Measurements from ENCODE around the gene INSC. TPM values are rescaled to one million over a fixed set of nuclear protein-coding genes. Genes with fewer than 3 reads are reported as not detected.

INSC gene
- total and polyA plus RNA-seq, 2 of the 13 experiments (the other 11 are each of a cell fraction or from before 2014, with no cell fraction given), result 0.09 TPM; not detected in 1

DNA sequence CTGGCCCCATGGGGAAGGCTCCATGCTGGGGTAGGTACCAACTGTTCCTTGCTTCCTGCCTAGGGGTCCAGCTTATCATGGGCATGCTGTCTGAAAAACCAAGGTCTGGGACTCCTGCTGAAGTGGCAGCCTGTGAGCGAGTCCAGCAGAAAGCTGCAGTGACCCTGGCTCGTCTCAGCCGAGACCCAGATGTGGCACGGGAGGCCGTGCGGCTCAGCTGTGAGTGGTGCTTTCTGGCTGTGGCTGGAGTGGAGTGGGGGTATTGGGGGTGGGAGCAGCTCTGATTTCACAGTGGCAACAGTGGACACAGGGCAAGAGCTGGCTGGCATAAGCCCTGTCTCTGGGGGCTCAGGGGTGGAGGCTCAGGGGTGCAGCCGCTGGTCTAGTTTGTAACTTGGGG, 124.1 kb downstream of the INSC start:
- Histone ChIP-seq H3K4me1 (ENCODE audit: insufficient read depth, low read length) (no peaks in the 10 kb centered on the region), H3K9ac (ENCODE audit: insufficient read depth, low read depth, low read length) (no peak overlapping the region), H3K27ac (ENCODE audit: extremely low read length, insufficient read depth, low read length) (no peak overlapping the region), H3K27me3 (ENCODE audit: control insufficient read depth in 1 of 2, insufficient read depth in 2 of 2, low read length in 2 of 2) (peaks cover 0 to 2% of the 10 kb centered on the region in 2 experiments; a peak in 1 of 5 replicates), H3K9me3 (ENCODE audit: low read length) (no peaks in the 10 kb centered on the region), H3K36me3 (replicated peaks in 1 of 2; ENCODE audit: control insufficient read depth in 1 of 2, insufficient read depth in 2 of 2, low read length in 2 of 2) (no peaks in the 10 kb centered on the region), H3K4me3 (replicated peaks in 1 of 3; ENCODE audit: insufficient read depth in 1 of 3, low read depth in 2 of 3, low read length in 3 of 3) (no peak overlapping the region), H3K4me2 (ENCODE audit: low read depth, low read length) (no peak overlapping the region), H3K79me2 (ENCODE audit: insufficient read depth, low read length) (no peaks in the 10 kb centered on the region), H2AFZ (ENCODE audit: low read length) (no peak overlapping the region), H4K20me1 (ENCODE audit: insufficient read depth, low read length) (no peaks in the 10 kb centered on the region)
- ChIA-PET CTCF (ENCODE audit: low intra/inter-chr PET ratio, low total read pairs) (no interaction called here), POLR2A (no interaction called here)
- FAIRE-seq (no peak), DNase-seq (ENCODE audit: low spot score) (no peak), ATAC-seq (no peak)
- in situ Hi-C loops (cut with HindIII; ENCODE audit: extremely low pct_ligation_motif_present, low pct_unique_long_range_greater_than_20kb), result no loop called here
- WGBS (ENCODE audit: low lambda C conversion rate), result 48% methylated on average over 4 of the region's 7 CpGs
- intact Hi-C loops (cut with micrococcal nuclease; ENCODE audit: unreplicated experiment), result no loop called here
- BruUV-seq (replicated peaks), result no TSS peak
- no peak for TF ChIP-seq MEIS2 (CRISPR knock-in tag; IDR thresholded peaks at IDR 0.05)
- TF ChIP-seq MEF2D (CRISPR knock-in tag; IDR thresholded peaks at IDR 0.05), result no peak
- no peak for TF ChIP-seq SRY (CRISPR knock-in tag; IDR thresholded peaks at IDR 0.05)
- TF ChIP-seq ZKSCAN5 (CRISPR knock-in tag; IDR thresholded peaks at IDR 0.05), result no peak
- TF ChIP-seq TOE1 (CRISPR knock-in tag; IDR thresholded peaks at IDR 0.05), result no peak
- no peak for TF ChIP-seq KDM4B (CRISPR knock-in tag; IDR thresholded peaks at IDR 0.05)
- TF ChIP-seq ZNF569 (CRISPR knock-in tag; IDR thresholded peaks at IDR 0.05; ENCODE audit: borderline replicate concordance), result no peak
- no peak for TF ChIP-seq MATR3 (CRISPR knock-in tag; IDR thresholded peaks at IDR 0.05)
- no peak for TF ChIP-seq ZNF160 (CRISPR knock-in tag; IDR thresholded peaks at IDR 0.05)
- TF ChIP-seq, protein P1, sequence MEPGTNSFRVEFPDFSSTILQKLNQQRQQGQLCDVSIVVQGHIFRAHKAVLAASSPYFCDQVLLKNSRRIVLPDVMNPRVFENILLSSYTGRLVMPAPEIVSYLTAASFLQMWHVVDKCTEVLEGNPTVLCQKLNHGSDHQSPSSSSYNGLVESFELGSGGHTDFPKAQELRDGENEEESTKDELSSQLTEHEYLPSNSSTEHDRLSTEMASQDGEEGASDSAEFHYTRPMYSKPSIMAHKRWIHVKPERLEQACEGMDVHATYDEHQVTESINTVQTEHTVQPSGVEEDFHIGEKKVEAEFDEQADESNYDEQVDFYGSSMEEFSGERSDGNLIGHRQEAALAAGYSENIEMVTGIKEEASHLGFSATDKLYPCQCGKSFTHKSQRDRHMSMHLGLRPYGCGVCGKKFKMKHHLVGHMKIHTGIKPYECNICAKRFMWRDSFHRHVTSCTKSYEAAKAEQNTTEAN (CRISPR knock-in tag; conservative IDR thresholded peaks at IDR 0.05), result no peak
- TF ChIP-seq ZEB1 (IDR thresholded peaks at IDR 0.05; ENCODE audit: insufficient replicate concordance, low read depth), result no peak
- no peak for TF ChIP-seq ZFP37 (CRISPR knock-in tag; IDR thresholded peaks at IDR 0.05; ENCODE audit: borderline replicate concordance)
- no peak for TF ChIP-seq POLR2AphosphoS5 (IDR thresholded peaks at IDR 0.05; ENCODE audit: low read depth, low read length)
- TF ChIP-seq, protein P2, sequence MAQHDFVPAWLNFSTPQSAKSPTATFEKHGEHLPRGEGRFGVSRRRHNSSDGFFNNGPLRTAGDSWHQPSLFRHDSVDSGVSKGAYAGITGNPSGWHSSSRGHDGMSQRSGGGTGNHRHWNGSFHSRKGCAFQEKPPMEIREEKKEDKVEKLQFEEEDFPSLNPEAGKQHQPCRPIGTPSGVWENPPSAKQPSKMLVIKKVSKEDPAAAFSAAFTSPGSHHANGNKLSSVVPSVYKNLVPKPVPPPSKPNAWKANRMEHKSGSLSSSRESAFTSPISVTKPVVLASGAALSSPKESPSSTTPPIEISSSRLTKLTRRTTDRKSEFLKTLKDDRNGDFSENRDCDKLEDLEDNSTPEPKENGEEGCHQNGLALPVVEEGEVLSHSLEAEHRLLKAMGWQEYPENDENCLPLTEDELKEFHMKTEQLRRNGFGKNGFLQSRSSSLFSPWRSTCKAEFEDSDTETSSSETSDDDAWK (CRISPR knock-in tag; IDR thresholded peaks at IDR 0.05), result no peak
- no peak for TF ChIP-seq ZNF329 (CRISPR knock-in tag; IDR thresholded peaks at IDR 0.05; ENCODE audit: low read depth)
- TF ChIP-seq ZFAT (CRISPR knock-in tag; conservative IDR thresholded peaks at IDR 0.05), result no peak
- no peak for TF ChIP-seq POLR2A (IDR thresholded peaks at IDR 0.05; ENCODE audit: insufficient read depth in 1 of 2, low read depth in 2 of 2, low read length in 2 of 2)
- TF ChIP-seq U2AF1 (optimal IDR thresholded peaks at IDR 0.05; ENCODE audit: low read depth, low read length), result no peak
- no peak for TF ChIP-seq ZNF7 (CRISPR knock-in tag; IDR thresholded peaks at IDR 0.05)

Measured in HepG2 (cell line).